HL-60 (cell line): ENCODE data around the gene CD109.

Source experiments
- CTCF ChIP-seq: IDR thresholded peaks from one replicate; pipeline ENCODE4 v1.5.1; 2011; ENCODE audit warnings: low read length, control low read depth, inconsistent platforms; ENCODE audit not compliant: insufficient read depth
- GABPA ChIP-seq: IDR thresholded peaks from 2 replicates; pipeline ENCODE4 v1.6.1; 2012; ENCODE audit warnings: low read depth
- POLR2AphosphoS5 ChIP-seq: IDR thresholded peaks from 2 replicates; pipeline ENCODE4 v1.6.1; 2012; ENCODE audit warnings: low read depth
- REST ChIP-seq: IDR thresholded peaks from 2 replicates; pipeline ENCODE4 v1.6.1; 2012; ENCODE audit warnings: low read depth; ENCODE audit not compliant: insufficient replicate concordance
- SPI1 ChIP-seq: IDR thresholded peaks from 2 replicates; pipeline ENCODE4 v1.6.1; 2012; ENCODE audit warnings: low read depth, mild to moderate bottlenecking, borderline replicate concordance

- no peak for TF ChIP-seq CTCF
- TF ChIP-seq POLR2AphosphoS5 = no peak
- TF ChIP-seq REST = no peak
- TF ChIP-seq SPI1 = no peak
- TF ChIP-seq GABPA = no peak
Measured at GRCh38 chr6:73656531-73657145, 39.4 kb upstream of the CD109 start.
